ENCODE data around the gene RPS15A.
"Not testable (repeated sequence)": the region's sequence is repeated elsewhere in the genome, so short reads cannot be mapped to it uniquely, and the experiment has no call there.

GRCh38 chr16:18742870-18743269 is 47.3 kb downstream of the RPS15A start:
- TF ChIP-seq CTCF, POLR2A (IDR thresholded peaks at IDR 0.05): not testable (repeated sequence)
